Suprapubic skin (tissue), 4 donors: ENCODE measurements around the gene TTC22. TPM values are rescaled to one million over a fixed set of nuclear protein-coding genes. Genes with fewer than 3 reads are reported as not detected.

Experiments used
- DNase-seq, 2 donors: peaks; one replicate each; pipeline ENCODE4 v3.0.0-alpha.2; 2019; ENCODE audit warnings: low spot score in 2 of 2
- H3K27ac ChIP-seq: fragments of 200-600 bp; sonication (generic); one replicate; pipeline ENCODE4 v1.5.1; 2019
- H3K27me3 ChIP-seq: fragments of 200-600 bp; sonication (generic); one replicate; pipeline ENCODE4 v1.5.1; 2019
- H3K36me3 ChIP-seq: fragments of 200-600 bp; sonication (generic); one replicate; pipeline ENCODE4 v1.5.1; 2019
- H3K4me1 ChIP-seq: fragments of 200-600 bp; sonication (generic); one replicate; pipeline ENCODE4 v1.5.1; 2019
- H3K4me3 ChIP-seq: fragments of 200-600 bp; sonication (generic); one replicate; pipeline ENCODE4 v1.5.1; 2019; ENCODE audit warnings: mild to moderate bottlenecking
- H3K9me3 ChIP-seq: fragments of 200-600 bp; sonication (generic); one replicate; pipeline ENCODE4 v1.5.1; 2019
- EP300 ChIP-seq: sonication (generic); formaldehyde crosslinking; IDR thresholded peaks from one replicate; pipeline ENCODE4 v1.6.1; 2017; ENCODE audit warnings: antibody characterized with exemption
- POLR2A ChIP-seq, 2 donors: fragments of 450-650 bp; IDR thresholded peaks; one replicate each; pipeline ENCODE4 v1.6.1; 2017; ENCODE audit warnings: antibody characterized with exemption in 2 of 2, mild to moderate bottlenecking in 2 of 2, moderate library complexity in 2 of 2
- POLR2AphosphoS5 ChIP-seq, 3 donors: sonication (generic); formaldehyde crosslinking; IDR thresholded peaks; one replicate each; pipeline ENCODE4 v1.6.1; 2017; ENCODE audit warnings: antibody characterized with exemption in 3 of 3
- WGBS: methylation state at CpG from one replicate; pipeline ENCODE4 v1.1.5; 2018; 5-methylcytosine and 5-hydroxymethylcytosine counted together
- total RNA-seq, 4 donors: library from RNA; depleted of rRNA; stranded (reverse); fragments of >200 nt; gene quantifications; one replicate each; pipeline ENCODE4 v1.1.0, GENCODE V29; 2016
- TF ChIP-seq, protein P1 (sequence below), 2 donors: fragments of 200-600 bp in 1 of 2; fragments of 450-650 bp in 1 of 2; sonication (generic) in 1 of 2; IDR thresholded peaks; one replicate each; pipeline ENCODE4 v1.5.1; 2016 to 2019; ENCODE audit warnings: antibody characterized with exemption in 2 of 2, mild to moderate bottlenecking in 1 of 2, moderate library complexity in 1 of 2

TTC22 gene
- total RNA-seq, 4 donors from 2014 or later: 37.4 to 64.0 (median 58.0) TPM

GRCh38 chr1:54774820-54775498 lies 26.2 kb downstream of the TTC22 start:
- Histone ChIP-seq H3K27me3 (peaks cover 3% of the 10 kb centered on the region), H3K4me1 (no peaks in the 10 kb centered on the region), H3K27ac (no peak overlapping the region), H3K9me3 (no peaks in the 10 kb centered on the region), H3K4me3 (no peak overlapping the region), H3K36me3 (no peaks in the 10 kb centered on the region)
- WGBS: 65% methylated on average over 15 of the region's 15 CpGs
- no peak for DNase-seq
- TF ChIP-seq POLR2A (IDR thresholded peaks at IDR 0.05) (no peak), POLR2AphosphoS5 (IDR thresholded peaks at IDR 0.05) (no peak), EP300 (no peak)
- TF ChIP-seq, protein P1, sequence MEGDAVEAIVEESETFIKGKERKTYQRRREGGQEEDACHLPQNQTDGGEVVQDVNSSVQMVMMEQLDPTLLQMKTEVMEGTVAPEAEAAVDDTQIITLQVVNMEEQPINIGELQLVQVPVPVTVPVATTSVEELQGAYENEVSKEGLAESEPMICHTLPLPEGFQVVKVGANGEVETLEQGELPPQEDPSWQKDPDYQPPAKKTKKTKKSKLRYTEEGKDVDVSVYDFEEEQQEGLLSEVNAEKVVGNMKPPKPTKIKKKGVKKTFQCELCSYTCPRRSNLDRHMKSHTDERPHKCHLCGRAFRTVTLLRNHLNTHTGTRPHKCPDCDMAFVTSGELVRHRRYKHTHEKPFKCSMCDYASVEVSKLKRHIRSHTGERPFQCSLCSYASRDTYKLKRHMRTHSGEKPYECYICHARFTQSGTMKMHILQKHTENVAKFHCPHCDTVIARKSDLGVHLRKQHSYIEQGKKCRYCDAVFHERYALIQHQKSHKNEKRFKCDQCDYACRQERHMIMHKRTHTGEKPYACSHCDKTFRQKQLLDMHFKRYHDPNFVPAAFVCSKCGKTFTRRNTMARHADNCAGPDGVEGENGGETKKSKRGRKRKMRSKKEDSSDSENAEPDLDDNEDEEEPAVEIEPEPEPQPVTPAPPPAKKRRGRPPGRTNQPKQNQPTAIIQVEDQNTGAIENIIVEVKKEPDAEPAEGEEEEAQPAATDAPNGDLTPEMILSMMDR (IDR thresholded peaks at IDR 0.05): no peak

GRCh38 chr1:54772951-54773350 lies 28.2 kb downstream of the TTC22 start:
- Histone ChIP-seq H3K9me3 (no peaks in the 10 kb centered on the region), H3K4me1 (no peaks in the 10 kb centered on the region), H3K4me3 (no peak overlapping the region), H3K27me3 (peaks cover 3% of the 10 kb centered on the region), H3K27ac (no peak overlapping the region), H3K36me3 (no peaks in the 10 kb centered on the region)
- no peak for TF ChIP-seq POLR2AphosphoS5 (IDR thresholded peaks at IDR 0.05)
- no peak for TF ChIP-seq POLR2A (IDR thresholded peaks at IDR 0.05)
- no peak for TF ChIP-seq EP300
- TF ChIP-seq, protein P1 (IDR thresholded peaks at IDR 0.05): no peak
- 81% methylated on average over 2 of the region's 2 CpGs for WGBS
- DNase-seq: no peak

- DNase-seq: no peak
- peaks cover 13% of the 10 kb centered on the region for H3K4me1 ChIP-seq
- no peaks in the 10 kb centered on the region for H3K36me3 ChIP-seq
- H3K9me3 ChIP-seq: no peaks in the 10 kb centered on the region
- TF ChIP-seq POLR2AphosphoS5 (IDR thresholded peaks at IDR 0.05): no peak
- no peak for TF ChIP-seq EP300
- TF ChIP-seq, protein P1 (IDR thresholded peaks at IDR 0.05): no peak
- no peak for TF ChIP-seq POLR2A (IDR thresholded peaks at IDR 0.05)
- no peaks in the 10 kb centered on the region for H3K27me3 ChIP-seq
- WGBS: 74% methylated on average over 5 of the region's 5 CpGs
- H3K27ac ChIP-seq: no peak overlapping the region
- no peak overlapping the region for H3K4me3 ChIP-seq
Observed at GRCh38 chr1:54768093-54768492, 33.0 kb downstream of the TTC22 start.

- no peaks in the 10 kb centered on the region for H3K9me3 ChIP-seq
- H3K27me3 ChIP-seq: no peaks in the 10 kb centered on the region
- H3K36me3 ChIP-seq: no peaks in the 10 kb centered on the region
- 70% methylated on average over 6 of the region's 6 CpGs for WGBS
- no peak overlapping the region for H3K4me3 ChIP-seq
- TF ChIP-seq EP300 (no peak), POLR2AphosphoS5 (IDR thresholded peaks at IDR 0.05) (no peak), POLR2A (IDR thresholded peaks at IDR 0.05) (no peak)
- TF ChIP-seq, protein P1 (IDR thresholded peaks at IDR 0.05): no peak
- DNase-seq: no peak
- H3K4me1 ChIP-seq: peaks cover 17% of the 10 kb centered on the region
- H3K27ac ChIP-seq: no peak overlapping the region
Observed at GRCh38 chr1:54767526-54767925, 33.6 kb downstream of the TTC22 start.

DNA sequence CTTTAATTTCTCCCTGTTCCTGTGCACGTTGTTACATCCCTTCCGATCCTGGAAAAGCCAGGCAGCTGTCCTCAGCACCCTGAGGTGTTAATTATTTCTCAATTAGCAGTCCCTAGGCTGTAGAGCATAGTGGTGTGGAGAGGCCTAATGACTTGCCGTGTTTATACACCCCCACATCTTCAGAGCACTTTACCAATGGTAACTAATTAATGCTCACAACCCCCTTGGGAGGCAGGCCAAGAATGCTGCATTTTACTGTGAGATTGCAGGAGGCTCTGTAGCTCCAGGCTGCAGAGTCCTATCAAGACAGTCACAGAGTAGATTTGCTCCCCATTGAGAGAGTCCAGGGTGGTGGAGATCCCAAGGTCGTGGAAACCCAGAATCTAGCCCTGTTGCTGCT lies 34.4 kb downstream of the TTC22 start:
- 42% methylated on average over 4 of the region's 4 CpGs for WGBS
- Histone ChIP-seq H3K27me3 (no peaks in the 10 kb centered on the region), H3K4me3 (no peak overlapping the region), H3K27ac (no peak overlapping the region), H3K36me3 (no peaks in the 10 kb centered on the region), H3K4me1 (peaks cover 17% of the 10 kb centered on the region), H3K9me3 (no peaks in the 10 kb centered on the region)
- DNase-seq: no peak
- no peak for TF ChIP-seq POLR2AphosphoS5 (IDR thresholded peaks at IDR 0.05)
